ENCODE measurements around the gene ANKRD12.

DNA sequence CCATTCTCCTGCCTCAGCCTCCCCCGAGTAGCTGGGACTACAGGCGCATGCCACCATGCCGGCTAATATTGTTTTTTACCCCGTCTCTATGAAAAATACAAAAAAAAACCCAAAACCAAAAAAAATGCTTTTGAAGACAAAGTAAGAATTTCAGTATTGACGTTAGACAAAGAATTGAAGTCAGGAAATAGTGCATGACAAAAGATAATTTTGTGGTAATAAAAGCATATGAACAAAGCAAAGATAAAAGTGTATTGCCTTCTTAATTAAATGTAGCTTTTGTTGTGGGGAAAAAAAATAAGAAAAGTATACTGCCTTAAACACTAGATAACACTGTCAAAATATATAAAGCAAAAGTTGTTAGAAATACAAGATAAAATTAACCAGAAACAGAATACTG is 86.8 kb downstream of the ANKRD12 start:
- TF ChIP-seq, protein P1, sequence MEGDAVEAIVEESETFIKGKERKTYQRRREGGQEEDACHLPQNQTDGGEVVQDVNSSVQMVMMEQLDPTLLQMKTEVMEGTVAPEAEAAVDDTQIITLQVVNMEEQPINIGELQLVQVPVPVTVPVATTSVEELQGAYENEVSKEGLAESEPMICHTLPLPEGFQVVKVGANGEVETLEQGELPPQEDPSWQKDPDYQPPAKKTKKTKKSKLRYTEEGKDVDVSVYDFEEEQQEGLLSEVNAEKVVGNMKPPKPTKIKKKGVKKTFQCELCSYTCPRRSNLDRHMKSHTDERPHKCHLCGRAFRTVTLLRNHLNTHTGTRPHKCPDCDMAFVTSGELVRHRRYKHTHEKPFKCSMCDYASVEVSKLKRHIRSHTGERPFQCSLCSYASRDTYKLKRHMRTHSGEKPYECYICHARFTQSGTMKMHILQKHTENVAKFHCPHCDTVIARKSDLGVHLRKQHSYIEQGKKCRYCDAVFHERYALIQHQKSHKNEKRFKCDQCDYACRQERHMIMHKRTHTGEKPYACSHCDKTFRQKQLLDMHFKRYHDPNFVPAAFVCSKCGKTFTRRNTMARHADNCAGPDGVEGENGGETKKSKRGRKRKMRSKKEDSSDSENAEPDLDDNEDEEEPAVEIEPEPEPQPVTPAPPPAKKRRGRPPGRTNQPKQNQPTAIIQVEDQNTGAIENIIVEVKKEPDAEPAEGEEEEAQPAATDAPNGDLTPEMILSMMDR (IDR thresholded peaks at IDR 0.05) = no peak
- TF ChIP-seq SIN3A (IDR thresholded peaks at IDR 0.05; ENCODE audit: borderline replicate concordance, insufficient read depth, low read depth, low read length) (no peak), POLR2AphosphoS5 (IDR thresholded peaks at IDR 0.05; ENCODE audit: low read depth, low read length) (no peak)
